ENCODE measurements around the gene GLIS1.

GRCh38 chr1:53600001-53600400, 139.0 kb downstream of the GLIS1 start:
- TF ChIP-seq EZH2 (IDR thresholded peaks at IDR 0.05; ENCODE audit: low read depth) (no peak), CTCF (conservative IDR thresholded peaks at IDR 0.05) (no peak)

Measured in PC-9 (cell line).